Vagina (tissue), 2 donors: Measurements from ENCODE around the gene MAPK12.

Source experiments
- CTCF ChIP-seq, 3 experiments: fragments of 450-650 bp in 2 of 3; fragments of 200-600 bp in 1 of 3; sonication (generic) in 1 of 3; IDR thresholded peaks; one replicate each; pipeline ENCODE4 v1.5.1; 2017 to 2019; ENCODE audit warnings: antibody characterized with exemption in 3 of 3, mild to moderate bottlenecking in 2 of 3, moderate library complexity in 2 of 3
- POLR2A ChIP-seq, 2 donors: fragments of 450-650 bp; IDR thresholded peaks; one replicate each; pipeline ENCODE4 v1.6.1; 2017; ENCODE audit warnings: antibody characterized with exemption in 2 of 2, mild to moderate bottlenecking in 2 of 2, moderate library complexity in 2 of 2
- POLR2AphosphoS5 ChIP-seq, 2 donors: sonication (generic); formaldehyde crosslinking; IDR thresholded peaks; one replicate each; pipeline ENCODE4 v1.9.0; 2017; ENCODE audit warnings: antibody characterized with exemption in 2 of 2, mild to moderate bottlenecking in 2 of 2, low read depth in 1 of 2; ENCODE audit not compliant: insufficient read depth in 1 of 2

DNA sequence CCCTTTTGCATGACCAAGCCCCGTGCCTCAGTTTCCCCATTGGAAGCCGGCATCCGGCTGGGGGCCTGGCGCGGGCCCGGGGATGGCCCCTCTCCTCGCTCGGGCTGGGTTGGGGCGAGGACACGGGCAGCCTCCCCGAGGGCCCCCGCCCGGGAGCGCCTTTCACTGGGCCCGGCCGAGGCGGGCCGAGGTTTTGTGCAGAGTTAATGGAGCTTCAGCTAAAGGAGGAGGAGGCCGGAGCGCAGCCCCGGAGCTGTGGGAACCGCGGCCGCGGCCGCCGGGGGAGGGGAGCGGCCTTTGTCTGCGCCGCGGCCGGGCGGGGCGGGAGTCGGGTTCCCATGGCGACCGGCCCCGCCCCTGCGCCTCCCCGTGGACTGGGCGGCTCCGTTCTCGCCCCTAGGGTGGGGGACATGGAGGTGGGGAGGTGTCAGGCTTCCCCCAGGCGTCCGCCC, 10.1 kb upstream of the MAPK12 start:
- TF ChIP-seq CTCF (IDR thresholded peaks at IDR 0.05) (no peak), POLR2A (IDR thresholded peaks at IDR 0.05) (no peak), POLR2AphosphoS5 (IDR thresholded peaks at IDR 0.05; ENCODE audit: insufficient read depth in 1 of 2, low read depth in 1 of 2) (no peak)
